GM23338 (cell line): Measurements from ENCODE around the gene DNAJC8.

ENCODE experiments used
- CREB1 ChIP-seq: fragments of 250-450 bp; sonication (Bioruptor Pico); IDR thresholded peaks from 2 replicates; pipeline ENCODE4 v1.5.0; 2020; ENCODE audit warnings: low read depth, mild to moderate bottlenecking, moderate library complexity
- EZH2 ChIP-seq: fragments of 200-600 bp; sonication (generic); IDR thresholded peaks from one replicate; pipeline ENCODE4 v1.8.0; 2017; ENCODE audit warnings: antibody characterized with exemption, mild to moderate bottlenecking, low read depth; ENCODE audit not compliant: unreplicated experiment
- EZH2phosphoT487 ChIP-seq: fragments of 200-600 bp; sonication (generic); IDR thresholded peaks from one replicate; pipeline ENCODE4 v1.8.1; 2018; ENCODE audit warnings: antibody characterized with exemption; ENCODE audit not compliant: unreplicated experiment
- JUNB ChIP-seq: IDR thresholded peaks from one replicate; pipeline ENCODE4 v1.6.1; 2016; ENCODE audit warnings: antibody characterized with exemption; ENCODE audit not compliant: unreplicated experiment
- NANOG ChIP-seq: IDR thresholded peaks from 2 replicates; pipeline ENCODE4 v1.6.1; 2016; ENCODE audit warnings: antibody characterized with exemption, borderline replicate concordance
- POLR2AphosphoS5 ChIP-seq: IDR thresholded peaks from 2 replicates; pipeline ENCODE4 v1.6.1; 2016; ENCODE audit warnings: antibody characterized with exemption, low read depth
- ZNF114 ChIP-seq: fragments of 250-450 bp; sonication (Bioruptor Pico); IDR thresholded peaks from 2 replicates; pipeline ENCODE4 v1.5.0; 2020; ENCODE audit warnings: mild to moderate bottlenecking, moderate library complexity
- ZNF331 ChIP-seq: fragments of 250-450 bp; sonication (Bioruptor Pico); IDR thresholded peaks from 2 replicates; pipeline ENCODE4 v1.5.0; 2020; ENCODE audit warnings: low read depth, mild to moderate bottlenecking, moderate library complexity
- TF ChIP-seq, protein P1 (sequence below), 2 experiments: fragments of 200-600 bp in 1 of 2; sonication (generic) in 1 of 2; conservative IDR thresholded peaks; 2 replicates each; pipeline versions ENCODE4 v1.5.1 to v1.6.1; 2016 to 2017; ENCODE audit warnings: antibody characterized with exemption in 2 of 2, low read depth in 2 of 2, mild to moderate bottlenecking in 2 of 2, moderate library complexity in 1 of 2
- TF ChIP-seq, protein P2 (sequence below): IDR thresholded peaks from one replicate; pipeline ENCODE4 v1.6.1; 2018; ENCODE audit warnings: antibody characterized with exemption; ENCODE audit not compliant: unreplicated experiment
- TF ChIP-seq, protein P3 (sequence below): IDR thresholded peaks from 2 replicates; pipeline ENCODE4 v1.6.1; 2016; ENCODE audit warnings: antibody characterized with exemption
- TF ChIP-seq, protein P4 (sequence below): fragments of 250-450 bp; sonication (Bioruptor Pico); IDR thresholded peaks from 2 replicates; pipeline ENCODE4 v1.5.0; 2020; ENCODE audit warnings: mild to moderate bottlenecking, moderate library complexity

DNA sequence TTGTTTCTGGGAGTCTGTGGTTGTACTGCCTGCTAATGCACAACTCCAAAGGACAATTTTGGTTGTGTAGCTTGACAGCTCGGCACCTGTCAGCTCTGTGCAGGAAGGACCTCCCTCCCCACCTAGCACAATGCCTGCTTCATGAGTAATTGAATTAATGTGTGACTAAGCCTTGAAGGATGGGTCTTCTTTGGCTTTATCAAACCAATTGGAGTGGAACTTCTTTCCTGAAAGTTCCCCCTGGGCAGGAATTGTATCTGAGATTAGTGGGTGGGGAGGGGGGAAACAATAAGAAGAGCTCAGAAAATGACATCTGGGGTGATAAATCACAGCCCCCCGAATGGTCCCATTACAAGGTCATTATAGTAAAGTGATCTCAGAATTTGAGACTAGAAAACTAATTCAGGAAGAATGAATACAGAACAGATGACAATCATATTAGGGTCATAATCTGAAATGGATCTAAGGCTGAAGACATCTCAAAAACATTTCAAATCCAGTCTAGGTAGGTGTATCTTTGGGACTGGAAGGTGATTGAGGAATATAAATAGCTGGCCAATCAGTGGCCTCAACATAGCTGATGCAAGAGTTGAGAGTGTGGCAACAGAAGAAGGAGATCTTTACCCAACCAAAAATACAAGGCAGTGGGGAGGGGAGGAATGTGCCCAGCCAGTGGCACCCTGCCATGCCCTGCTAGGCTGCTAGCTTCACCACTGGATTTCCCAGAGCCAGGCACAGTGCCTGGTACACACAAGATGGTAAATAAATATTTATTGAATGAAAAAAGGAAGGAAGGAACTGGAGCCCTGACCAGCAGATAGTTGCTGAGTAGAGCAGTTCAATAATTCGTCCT is 16.4 kb upstream of the DNAJC8 start:
- TF ChIP-seq, protein P1, sequence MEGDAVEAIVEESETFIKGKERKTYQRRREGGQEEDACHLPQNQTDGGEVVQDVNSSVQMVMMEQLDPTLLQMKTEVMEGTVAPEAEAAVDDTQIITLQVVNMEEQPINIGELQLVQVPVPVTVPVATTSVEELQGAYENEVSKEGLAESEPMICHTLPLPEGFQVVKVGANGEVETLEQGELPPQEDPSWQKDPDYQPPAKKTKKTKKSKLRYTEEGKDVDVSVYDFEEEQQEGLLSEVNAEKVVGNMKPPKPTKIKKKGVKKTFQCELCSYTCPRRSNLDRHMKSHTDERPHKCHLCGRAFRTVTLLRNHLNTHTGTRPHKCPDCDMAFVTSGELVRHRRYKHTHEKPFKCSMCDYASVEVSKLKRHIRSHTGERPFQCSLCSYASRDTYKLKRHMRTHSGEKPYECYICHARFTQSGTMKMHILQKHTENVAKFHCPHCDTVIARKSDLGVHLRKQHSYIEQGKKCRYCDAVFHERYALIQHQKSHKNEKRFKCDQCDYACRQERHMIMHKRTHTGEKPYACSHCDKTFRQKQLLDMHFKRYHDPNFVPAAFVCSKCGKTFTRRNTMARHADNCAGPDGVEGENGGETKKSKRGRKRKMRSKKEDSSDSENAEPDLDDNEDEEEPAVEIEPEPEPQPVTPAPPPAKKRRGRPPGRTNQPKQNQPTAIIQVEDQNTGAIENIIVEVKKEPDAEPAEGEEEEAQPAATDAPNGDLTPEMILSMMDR (conservative IDR thresholded peaks at IDR 0.05; ENCODE audit: low read depth in 2 of 2), result no peak
- TF ChIP-seq CREB1 (no peak), POLR2AphosphoS5 (no peak), EZH2 (no peak), ZNF331 (CRISPR knock-in tag) (no peak), EZH2phosphoT487 (no peak), JUNB (no peak), NANOG (no peak), ZNF114 (CRISPR knock-in tag) (no peak)
- TF ChIP-seq, protein P2, sequence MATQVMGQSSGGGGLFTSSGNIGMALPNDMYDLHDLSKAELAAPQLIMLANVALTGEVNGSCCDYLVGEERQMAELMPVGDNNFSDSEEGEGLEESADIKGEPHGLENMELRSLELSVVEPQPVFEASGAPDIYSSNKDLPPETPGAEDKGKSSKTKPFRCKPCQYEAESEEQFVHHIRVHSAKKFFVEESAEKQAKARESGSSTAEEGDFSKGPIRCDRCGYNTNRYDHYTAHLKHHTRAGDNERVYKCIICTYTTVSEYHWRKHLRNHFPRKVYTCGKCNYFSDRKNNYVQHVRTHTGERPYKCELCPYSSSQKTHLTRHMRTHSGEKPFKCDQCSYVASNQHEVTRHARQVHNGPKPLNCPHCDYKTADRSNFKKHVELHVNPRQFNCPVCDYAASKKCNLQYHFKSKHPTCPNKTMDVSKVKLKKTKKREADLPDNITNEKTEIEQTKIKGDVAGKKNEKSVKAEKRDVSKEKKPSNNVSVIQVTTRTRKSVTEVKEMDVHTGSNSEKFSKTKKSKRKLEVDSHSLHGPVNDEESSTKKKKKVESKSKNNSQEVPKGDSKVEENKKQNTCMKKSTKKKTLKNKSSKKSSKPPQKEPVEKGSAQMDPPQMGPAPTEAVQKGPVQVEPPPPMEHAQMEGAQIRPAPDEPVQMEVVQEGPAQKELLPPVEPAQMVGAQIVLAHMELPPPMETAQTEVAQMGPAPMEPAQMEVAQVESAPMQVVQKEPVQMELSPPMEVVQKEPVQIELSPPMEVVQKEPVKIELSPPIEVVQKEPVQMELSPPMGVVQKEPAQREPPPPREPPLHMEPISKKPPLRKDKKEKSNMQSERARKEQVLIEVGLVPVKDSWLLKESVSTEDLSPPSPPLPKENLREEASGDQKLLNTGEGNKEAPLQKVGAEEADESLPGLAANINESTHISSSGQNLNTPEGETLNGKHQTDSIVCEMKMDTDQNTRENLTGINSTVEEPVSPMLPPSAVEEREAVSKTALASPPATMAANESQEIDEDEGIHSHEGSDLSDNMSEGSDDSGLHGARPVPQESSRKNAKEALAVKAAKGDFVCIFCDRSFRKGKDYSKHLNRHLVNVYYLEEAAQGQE, result no peak
- TF ChIP-seq, protein P3, sequence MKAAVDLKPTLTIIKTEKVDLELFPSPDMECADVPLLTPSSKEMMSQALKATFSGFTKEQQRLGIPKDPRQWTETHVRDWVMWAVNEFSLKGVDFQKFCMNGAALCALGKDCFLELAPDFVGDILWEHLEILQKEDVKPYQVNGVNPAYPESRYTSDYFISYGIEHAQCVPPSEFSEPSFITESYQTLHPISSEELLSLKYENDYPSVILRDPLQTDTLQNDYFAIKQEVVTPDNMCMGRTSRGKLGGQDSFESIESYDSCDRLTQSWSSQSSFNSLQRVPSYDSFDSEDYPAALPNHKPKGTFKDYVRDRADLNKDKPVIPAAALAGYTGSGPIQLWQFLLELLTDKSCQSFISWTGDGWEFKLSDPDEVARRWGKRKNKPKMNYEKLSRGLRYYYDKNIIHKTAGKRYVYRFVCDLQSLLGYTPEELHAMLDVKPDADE, result no peak
- TF ChIP-seq, protein P4, sequence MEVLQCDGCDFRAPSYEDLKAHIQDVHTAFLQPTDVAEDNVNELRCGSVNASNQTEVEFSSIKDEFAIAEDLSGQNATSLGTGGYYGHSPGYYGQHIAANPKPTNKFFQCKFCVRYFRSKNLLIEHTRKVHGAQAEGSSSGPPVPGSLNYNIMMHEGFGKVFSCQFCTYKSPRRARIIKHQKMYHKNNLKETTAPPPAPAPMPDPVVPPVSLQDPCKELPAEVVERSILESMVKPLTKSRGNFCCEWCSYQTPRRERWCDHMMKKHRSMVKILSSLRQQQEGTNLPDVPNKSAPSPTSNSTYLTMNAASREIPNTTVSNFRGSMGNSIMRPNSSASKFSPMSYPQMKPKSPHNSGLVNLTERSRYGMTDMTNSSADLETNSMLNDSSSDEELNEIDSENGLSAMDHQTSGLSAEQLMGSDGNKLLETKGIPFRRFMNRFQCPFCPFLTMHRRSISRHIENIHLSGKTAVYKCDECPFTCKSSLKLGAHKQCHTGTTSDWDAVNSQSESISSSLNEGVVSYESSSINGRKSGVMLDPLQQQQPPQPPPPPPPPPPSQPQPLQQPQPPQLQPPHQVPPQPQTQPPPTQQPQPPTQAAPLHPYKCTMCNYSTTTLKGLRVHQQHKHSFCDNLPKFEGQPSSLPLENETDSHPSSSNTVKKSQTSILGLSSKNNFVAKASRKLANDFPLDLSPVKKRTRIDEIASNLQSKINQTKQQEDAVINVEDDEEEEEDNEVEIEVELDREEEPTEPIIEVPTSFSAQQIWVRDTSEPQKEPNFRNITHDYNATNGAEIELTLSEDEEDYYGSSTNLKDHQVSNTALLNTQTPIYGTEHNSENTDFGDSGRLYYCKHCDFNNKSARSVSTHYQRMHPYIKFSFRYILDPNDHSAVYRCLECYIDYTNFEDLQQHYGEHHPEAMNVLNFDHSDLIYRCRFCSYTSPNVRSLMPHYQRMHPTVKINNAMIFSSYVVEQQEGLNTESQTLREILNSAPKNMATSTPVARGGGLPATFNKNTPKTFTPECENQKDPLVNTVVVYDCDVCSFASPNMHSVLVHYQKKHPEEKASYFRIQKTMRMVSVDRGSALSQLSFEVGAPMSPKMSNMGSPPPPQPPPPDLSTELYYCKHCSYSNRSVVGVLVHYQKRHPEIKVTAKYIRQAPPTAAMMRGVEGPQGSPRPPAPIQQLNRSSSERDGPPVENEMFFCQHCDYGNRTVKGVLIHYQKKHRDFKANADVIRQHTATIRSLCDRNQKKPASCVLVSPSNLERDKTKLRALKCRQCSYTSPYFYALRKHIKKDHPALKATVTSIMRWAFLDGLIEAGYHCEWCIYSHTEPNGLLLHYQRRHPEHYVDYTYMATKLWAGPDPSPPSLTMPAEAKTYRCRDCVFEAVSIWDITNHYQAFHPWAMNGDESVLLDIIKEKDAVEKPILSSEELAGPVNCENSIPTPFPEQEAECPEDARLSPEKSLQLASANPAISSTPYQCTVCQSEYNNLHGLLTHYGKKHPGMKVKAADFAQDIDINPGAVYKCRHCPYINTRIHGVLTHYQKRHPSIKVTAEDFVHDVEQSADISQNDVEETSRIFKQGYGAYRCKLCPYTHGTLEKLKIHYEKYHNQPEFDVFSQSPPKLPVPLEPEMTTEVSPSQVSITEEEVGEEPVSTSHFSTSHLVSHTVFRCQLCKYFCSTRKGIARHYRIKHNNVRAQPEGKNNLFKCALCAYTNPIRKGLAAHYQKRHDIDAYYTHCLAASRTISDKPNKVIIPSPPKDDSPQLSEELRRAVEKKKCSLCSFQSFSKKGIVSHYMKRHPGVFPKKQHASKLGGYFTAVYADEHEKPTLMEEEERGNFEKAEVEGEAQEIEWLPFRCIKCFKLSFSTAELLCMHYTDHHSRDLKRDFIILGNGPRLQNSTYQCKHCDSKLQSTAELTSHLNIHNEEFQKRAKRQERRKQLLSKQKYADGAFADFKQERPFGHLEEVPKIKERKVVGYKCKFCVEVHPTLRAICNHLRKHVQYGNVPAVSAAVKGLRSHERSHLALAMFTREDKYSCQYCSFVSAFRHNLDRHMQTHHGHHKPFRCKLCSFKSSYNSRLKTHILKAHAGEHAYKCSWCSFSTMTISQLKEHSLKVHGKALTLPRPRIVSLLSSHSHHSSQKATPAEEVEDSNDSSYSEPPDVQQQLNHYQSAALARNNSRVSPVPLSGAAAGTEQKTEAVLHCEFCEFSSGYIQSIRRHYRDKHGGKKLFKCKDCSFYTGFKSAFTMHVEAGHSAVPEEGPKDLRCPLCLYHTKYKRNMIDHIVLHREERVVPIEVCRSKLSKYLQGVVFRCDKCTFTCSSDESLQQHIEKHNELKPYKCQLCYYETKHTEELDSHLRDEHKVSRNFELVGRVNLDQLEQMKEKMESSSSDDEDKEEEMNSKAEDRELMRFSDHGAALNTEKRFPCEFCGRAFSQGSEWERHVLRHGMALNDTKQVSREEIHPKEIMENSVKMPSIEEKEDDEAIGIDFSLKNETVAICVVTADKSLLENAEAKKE (CRISPR knock-in tag), result no peak
